Stomach (tissue), 9 donors: ENCODE results near the gene PHKA1. TPM values are rescaled to one million over a fixed set of nuclear protein-coding genes. Genes with fewer than 3 reads are reported as not detected.

Experiments used
- DNase-seq, 2 donors: peaks; one replicate each; pipeline versions ENCODE4 v3.0.0 to v3.0.0-alpha.2; 2013 to 2019
- H3K27ac ChIP-seq, 5 donors: fragments of 200-600 bp in 4 of 5; sonication (generic) in 4 of 5; one replicate each; pipeline ENCODE4 v1.5.1; 2013 to 2019; ENCODE audit warnings: mild to moderate bottlenecking in 1 of 5, moderate library complexity in 1 of 5
- H3K27me3 ChIP-seq, 3 donors: fragments of 200-600 bp; sonication (generic); one replicate each; pipeline ENCODE4 v1.5.1; 2017 to 2019; ENCODE audit warnings: mixed run types in 1 of 3
- H3K36me3 ChIP-seq, 4 donors: fragments of 200-600 bp; sonication (generic); 1 replicate in 3 of 4; 2 replicates in 1 of 4; pipeline ENCODE4 v1.5.1; 2016 to 2019
- H3K4me1 ChIP-seq, 4 donors: fragments of 200-600 bp; sonication (generic); one replicate each; pipeline ENCODE4 v1.5.1; 2016 to 2019
- H3K4me3 ChIP-seq, 4 donors: fragments of 200-600 bp; sonication (generic) in 3 of 4; one replicate each; pipeline ENCODE4 v1.5.1; 2016 to 2019; ENCODE audit warnings: mild to moderate bottlenecking in 1 of 4
- H3K9me3 ChIP-seq, 4 donors: fragments of 200-600 bp; sonication (generic); one replicate each; pipeline ENCODE4 v1.5.1; 2016 to 2019
- EP300 ChIP-seq: sonication (generic); formaldehyde crosslinking; IDR thresholded peaks from one replicate; pipeline ENCODE4 v1.6.1; 2017; ENCODE audit warnings: antibody characterized with exemption
- POLR2A ChIP-seq, 4 donors: fragments of 450-650 bp; IDR thresholded peaks; one replicate each; pipeline ENCODE4 v1.6.1; 2016; ENCODE audit warnings: antibody characterized with exemption in 4 of 4, control low read depth in 2 of 4, mild to moderate bottlenecking in 1 of 4, moderate library complexity in 1 of 4
- POLR2AphosphoS5 ChIP-seq, 3 donors: sonication (generic); formaldehyde crosslinking; IDR thresholded peaks; one replicate each; pipeline ENCODE4 v1.6.1; 2016; ENCODE audit warnings: antibody characterized with exemption in 3 of 3
- WGBS, 5 donors: extraction: QIAGEN DNeasy Blood & Tissue Kit in 3 of 5; methylation state at CpG; one replicate each; pipeline versions ENCODE4 v1.1.5 to v1.1.7; 2013 to 2018; 5-methylcytosine and 5-hydroxymethylcytosine counted together
- intact Hi-C: fragments of 100-400 bp; cut with DNase I; formaldehyde crosslinking; loops from one replicate; pipeline ENCODE4 v1.15.1; 2023; ENCODE audit warnings: low total_unique reads
- polyA plus RNA-seq, 3 donors: library from polyadenylated mRNA; stranded (reverse); fragments of 200-250 nt; gene quantifications; one replicate each; pipeline ENCODE4 v1.2.3, GENCODE V29; 2013
- total RNA-seq, 5 donors: library from RNA; depleted of rRNA; stranded (reverse); fragments of >200 nt; gene quantifications; one replicate each; pipeline versions ENCODE4 v1.1.0 to v1.2.3, GENCODE V29; 2014 to 2016
- TF ChIP-seq, protein P1 (sequence below), 7 experiments: fragments of 450-650 bp in 4 of 7; fragments of 200-600 bp in 3 of 7; sonication (generic) in 3 of 7; IDR thresholded peaks; one replicate each; pipeline ENCODE4 v1.5.1; 2016 to 2019; ENCODE audit warnings: antibody characterized with exemption in 7 of 7, control low read depth in 2 of 7, mild to moderate bottlenecking in 1 of 7
- donor health status: healthy with polysubstance abuse.
- donor health status: Bipolar disorder and iron deficiency.
- donor health status: healthy.

The PHKA1 gene
- total and polyA plus RNA-seq, 8 donors, result 2.0 to 13.4 (median 4.4) TPM

GRCh38 chrX:72716766-72717165, 2.7 kb upstream of the PHKA1 start:
- no peak overlapping the region for H3K4me3 ChIP-seq
- H3K4me1 ChIP-seq, result no peaks in the 10 kb centered on the region
- no peaks in the 10 kb centered on the region for H3K9me3 ChIP-seq
- WGBS, 5 donors, result 24 to 67% (median 45%) methylated on average over 5 of the region's 5 CpGs
- intact Hi-C loops, result no loop called here
- no peak for DNase-seq
- peaks cover 0 to 8% (median 0%) of the 10 kb centered on the region in 3 donors for H3K27me3 ChIP-seq
- peak overlapping the region in 1 of 5 donors; percentile 10 for H3K27ac ChIP-seq
- H3K36me3 ChIP-seq, result no peaks in the 10 kb centered on the region
- TF ChIP-seq POLR2AphosphoS5 (IDR thresholded peaks at IDR 0.05) (peak in 1 of 3 donors; percentile 35), EP300 (no peak)
- TF ChIP-seq, protein P1, sequence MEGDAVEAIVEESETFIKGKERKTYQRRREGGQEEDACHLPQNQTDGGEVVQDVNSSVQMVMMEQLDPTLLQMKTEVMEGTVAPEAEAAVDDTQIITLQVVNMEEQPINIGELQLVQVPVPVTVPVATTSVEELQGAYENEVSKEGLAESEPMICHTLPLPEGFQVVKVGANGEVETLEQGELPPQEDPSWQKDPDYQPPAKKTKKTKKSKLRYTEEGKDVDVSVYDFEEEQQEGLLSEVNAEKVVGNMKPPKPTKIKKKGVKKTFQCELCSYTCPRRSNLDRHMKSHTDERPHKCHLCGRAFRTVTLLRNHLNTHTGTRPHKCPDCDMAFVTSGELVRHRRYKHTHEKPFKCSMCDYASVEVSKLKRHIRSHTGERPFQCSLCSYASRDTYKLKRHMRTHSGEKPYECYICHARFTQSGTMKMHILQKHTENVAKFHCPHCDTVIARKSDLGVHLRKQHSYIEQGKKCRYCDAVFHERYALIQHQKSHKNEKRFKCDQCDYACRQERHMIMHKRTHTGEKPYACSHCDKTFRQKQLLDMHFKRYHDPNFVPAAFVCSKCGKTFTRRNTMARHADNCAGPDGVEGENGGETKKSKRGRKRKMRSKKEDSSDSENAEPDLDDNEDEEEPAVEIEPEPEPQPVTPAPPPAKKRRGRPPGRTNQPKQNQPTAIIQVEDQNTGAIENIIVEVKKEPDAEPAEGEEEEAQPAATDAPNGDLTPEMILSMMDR (IDR thresholded peaks at IDR 0.05), result no peak

DNA sequence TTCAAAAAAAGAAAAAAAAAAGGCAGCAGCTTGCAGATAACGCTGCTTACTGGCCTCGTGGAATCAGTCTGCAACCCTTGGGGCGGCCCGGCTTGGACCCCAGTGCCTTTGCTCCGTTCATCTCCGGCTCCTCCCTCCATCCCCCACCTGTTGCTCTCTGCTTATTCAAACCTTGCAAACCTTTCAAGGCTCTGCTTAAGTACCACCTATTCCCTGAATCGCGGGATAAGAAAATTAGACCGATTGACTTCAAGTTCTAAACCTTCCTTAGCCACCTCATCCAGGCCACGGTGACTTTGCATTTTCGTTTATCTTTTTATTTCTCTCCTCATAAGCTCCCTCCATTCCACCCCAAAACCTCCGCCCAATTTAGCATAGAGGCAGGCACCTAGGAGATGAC, 1.4 kb upstream of the PHKA1 start:
- intact Hi-C loops, result no loop called here
- no peak for TF ChIP-seq POLR2A (IDR thresholded peaks at IDR 0.05)
- TF ChIP-seq, protein P1 (IDR thresholded peaks at IDR 0.05), result no peak
- no peak for TF ChIP-seq EP300
- TF ChIP-seq POLR2AphosphoS5 (IDR thresholded peaks at IDR 0.05), result no peak
- 81 to 93% (median 91%) methylated on average over 11 to 12 of the region's 12 CpGs for WGBS, 5 donors

DNA sequence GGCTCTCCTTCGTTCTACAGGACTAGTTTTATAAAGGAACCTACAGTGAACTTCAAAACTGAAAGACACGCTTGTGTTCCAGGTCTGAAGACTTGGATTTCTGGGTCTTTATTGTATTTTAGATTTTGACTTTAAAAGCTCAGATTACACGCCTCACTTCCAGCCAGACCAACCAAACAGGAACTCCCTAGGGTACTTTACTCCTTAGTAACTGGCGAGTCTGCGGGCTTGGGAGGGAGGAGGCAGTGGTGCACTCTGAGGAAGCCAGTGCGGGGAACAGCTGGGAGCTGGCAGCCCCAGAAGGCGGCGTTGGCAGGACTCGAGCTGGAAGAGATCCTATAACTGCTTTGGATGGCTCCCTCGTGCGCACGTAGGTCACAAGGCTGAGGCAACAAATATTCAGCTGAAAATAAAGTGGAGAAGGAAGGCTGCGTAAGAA, 391 bp upstream of the PHKA1 start:
- intact Hi-C loops, result no loop called here
- TF ChIP-seq POLR2AphosphoS5 (IDR thresholded peaks at IDR 0.05) (peak in 2 of 3 donors; percentile 10 to 54), EP300 (no peak), POLR2A (IDR thresholded peaks at IDR 0.05) (no peak)
- TF ChIP-seq, protein P1 (IDR thresholded peaks at IDR 0.05), result no peak
- Histone ChIP-seq H3K27ac (peak overlapping the region; percentile 80 to 88 (median 83)), H3K27me3 (peaks cover 0 to 8% (median 0%) of the 10 kb centered on the region in 3 donors), H3K9me3 (no peaks in the 10 kb centered on the region), H3K4me1 (no peaks in the 10 kb centered on the region), H3K36me3 (no peaks in the 10 kb centered on the region), H3K4me3 (peak overlapping the region; percentile 45 to 51 (median 49))
- peak; percentile 68 to 77 for DNase-seq
- 1 to 43% (median 8%) methylated on average over 12 to 13 of the region's 13 CpGs for WGBS, 5 donors

More for the DNA sequence above, 1.4 kb upstream of the PHKA1 start:
- Histone ChIP-seq H3K27ac (peak overlapping the region in 1 of 5 donors; percentile 88), H3K9me3 (no peaks in the 10 kb centered on the region), H3K27me3 (peaks cover 0 to 8% (median 0%) of the 10 kb centered on the region in 3 donors), H3K4me1 (no peaks in the 10 kb centered on the region), H3K36me3 (no peaks in the 10 kb centered on the region), H3K4me3 (no peak overlapping the region)
- no peak for DNase-seq

DNA sequence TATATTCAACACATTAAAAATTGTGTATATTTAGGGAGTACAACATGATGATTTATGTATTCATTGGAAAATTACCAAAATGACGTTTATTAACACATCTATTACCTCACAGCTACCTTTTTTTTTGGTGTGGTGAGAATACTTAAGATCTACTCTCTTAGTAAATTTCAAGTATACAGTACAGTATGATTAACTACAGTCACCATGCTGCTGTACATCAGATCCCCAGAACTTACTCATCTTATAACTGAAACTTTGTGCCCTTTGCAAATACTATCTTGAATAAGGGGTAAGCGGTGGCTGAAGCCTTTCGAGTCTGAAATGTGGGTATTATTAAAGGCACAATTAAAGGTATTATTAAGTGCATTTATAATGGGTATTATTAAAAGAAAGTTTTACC, 976 bp downstream of the PHKA1 start:
- Histone ChIP-seq H3K27ac (peak overlapping the region in 4 of 5 donors; percentile 31 to 88 (median 83)), H3K4me1 (no peaks in the 10 kb centered on the region), H3K27me3 (peaks cover 0 to 8% (median 0%) of the 10 kb centered on the region in 3 donors), H3K9me3 (no peaks in the 10 kb centered on the region), H3K4me3 (peak overlapping the region; percentile 45 to 51 (median 49)), H3K36me3 (no peaks in the 10 kb centered on the region)
- TF ChIP-seq POLR2AphosphoS5 (IDR thresholded peaks at IDR 0.05) (no peak), POLR2A (IDR thresholded peaks at IDR 0.05) (no peak), EP300 (no peak)
- TF ChIP-seq, protein P1 (IDR thresholded peaks at IDR 0.05), result no peak
- intact Hi-C loops, result no loop called here
- WGBS, 5 donors, result 22 to 43% (median 32%) methylated on average over 3 of the region's 3 CpGs
- DNase-seq, result no peak
